Nephron (organoid): ENCODE measurements around the gene CYGB.

Experiments used
- H3K27ac Mint-ChIP-seq, 3 experiments: 2 replicates each; pipeline ENCODE4 v1.8.0; 2020; ENCODE audit warnings: mixed read lengths in 3 of 3, mild to moderate bottlenecking in 2 of 3, moderate library complexity in 1 of 3
- H3K27me3 Mint-ChIP-seq: 2 replicates; pipeline ENCODE4 v1.8.0; 2021; ENCODE audit warnings: low read depth, mild to moderate bottlenecking, moderate library complexity, mixed read lengths
- H3K36me3 Mint-ChIP-seq: 2 replicates; pipeline ENCODE4 v1.8.0; 2020; ENCODE audit warnings: low read depth, mixed read lengths
- H3K4me1 Mint-ChIP-seq: 2 replicates; pipeline ENCODE4 v1.8.0; 2020; ENCODE audit warnings: mixed read lengths
- H3K4me3 Mint-ChIP-seq, 3 experiments: 2 replicates each; pipeline ENCODE4 v1.8.0; 2020; ENCODE audit warnings: mild to moderate bottlenecking in 3 of 3, mixed read lengths in 3 of 3, moderate library complexity in 2 of 3
- H3K9me3 Mint-ChIP-seq: 2 replicates; pipeline ENCODE4 v1.8.0; 2020; ENCODE audit warnings: mixed read lengths
- TF ChIP-seq, protein P1 (sequence below), 3 experiments: fragments of 200-600 bp; sonication (generic); IDR thresholded peaks; one replicate each; pipeline ENCODE4 v1.5.0; 2021; ENCODE audit warnings: antibody characterized with exemption in 3 of 3; ENCODE audit not compliant: unreplicated experiment in 3 of 3

CYGB gene

GRCh38 chr17:76487451-76488192 lies 49.9 kb downstream of the CYGB start:
- H3K27me3 Mint-ChIP-seq, result peaks cover 13% of the 10 kb centered on the region
- H3K4me3 Mint-ChIP-seq, result no peak overlapping the region
- no peaks in the 10 kb centered on the region for H3K36me3 Mint-ChIP-seq
- H3K4me1 Mint-ChIP-seq, result peaks cover 4% of the 10 kb centered on the region
- TF ChIP-seq, protein P1, sequence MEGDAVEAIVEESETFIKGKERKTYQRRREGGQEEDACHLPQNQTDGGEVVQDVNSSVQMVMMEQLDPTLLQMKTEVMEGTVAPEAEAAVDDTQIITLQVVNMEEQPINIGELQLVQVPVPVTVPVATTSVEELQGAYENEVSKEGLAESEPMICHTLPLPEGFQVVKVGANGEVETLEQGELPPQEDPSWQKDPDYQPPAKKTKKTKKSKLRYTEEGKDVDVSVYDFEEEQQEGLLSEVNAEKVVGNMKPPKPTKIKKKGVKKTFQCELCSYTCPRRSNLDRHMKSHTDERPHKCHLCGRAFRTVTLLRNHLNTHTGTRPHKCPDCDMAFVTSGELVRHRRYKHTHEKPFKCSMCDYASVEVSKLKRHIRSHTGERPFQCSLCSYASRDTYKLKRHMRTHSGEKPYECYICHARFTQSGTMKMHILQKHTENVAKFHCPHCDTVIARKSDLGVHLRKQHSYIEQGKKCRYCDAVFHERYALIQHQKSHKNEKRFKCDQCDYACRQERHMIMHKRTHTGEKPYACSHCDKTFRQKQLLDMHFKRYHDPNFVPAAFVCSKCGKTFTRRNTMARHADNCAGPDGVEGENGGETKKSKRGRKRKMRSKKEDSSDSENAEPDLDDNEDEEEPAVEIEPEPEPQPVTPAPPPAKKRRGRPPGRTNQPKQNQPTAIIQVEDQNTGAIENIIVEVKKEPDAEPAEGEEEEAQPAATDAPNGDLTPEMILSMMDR (IDR thresholded peaks at IDR 0.05; ENCODE audit: unreplicated experiment in 3 of 3), result no peak
- H3K27ac Mint-ChIP-seq, result no peak overlapping the region
- no peaks in the 10 kb centered on the region for H3K9me3 Mint-ChIP-seq

DNA sequence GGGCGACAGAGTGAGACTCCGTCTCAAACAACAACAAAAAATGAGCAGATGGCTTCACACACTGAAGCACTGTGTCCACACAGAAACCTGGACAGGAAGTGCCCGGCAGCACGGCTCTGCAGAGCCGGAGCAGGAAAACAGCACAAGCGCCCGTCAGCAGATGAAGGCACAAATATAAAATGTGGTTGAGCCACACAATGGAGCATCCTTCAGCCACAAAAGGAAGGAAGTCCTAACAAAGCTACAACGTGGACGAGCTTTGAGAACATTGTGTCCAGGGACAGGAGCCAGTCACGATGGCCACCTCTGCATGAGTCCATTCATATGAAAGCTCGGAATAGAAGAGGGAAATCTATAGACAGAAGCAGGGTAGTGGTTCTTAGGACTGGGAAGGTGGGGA lies 51.9 kb downstream of the CYGB start:
- no peaks in the 10 kb centered on the region for H3K36me3 Mint-ChIP-seq
- no peak overlapping the region for H3K4me3 Mint-ChIP-seq
- peaks cover 3% of the 10 kb centered on the region for H3K27me3 Mint-ChIP-seq
- no peak overlapping the region for H3K27ac Mint-ChIP-seq
- TF ChIP-seq, protein P1 (IDR thresholded peaks at IDR 0.05; ENCODE audit: unreplicated experiment in 3 of 3), result no peak
- no peaks in the 10 kb centered on the region for H3K9me3 Mint-ChIP-seq
- peaks cover 9% of the 10 kb centered on the region for H3K4me1 Mint-ChIP-seq

DNA sequence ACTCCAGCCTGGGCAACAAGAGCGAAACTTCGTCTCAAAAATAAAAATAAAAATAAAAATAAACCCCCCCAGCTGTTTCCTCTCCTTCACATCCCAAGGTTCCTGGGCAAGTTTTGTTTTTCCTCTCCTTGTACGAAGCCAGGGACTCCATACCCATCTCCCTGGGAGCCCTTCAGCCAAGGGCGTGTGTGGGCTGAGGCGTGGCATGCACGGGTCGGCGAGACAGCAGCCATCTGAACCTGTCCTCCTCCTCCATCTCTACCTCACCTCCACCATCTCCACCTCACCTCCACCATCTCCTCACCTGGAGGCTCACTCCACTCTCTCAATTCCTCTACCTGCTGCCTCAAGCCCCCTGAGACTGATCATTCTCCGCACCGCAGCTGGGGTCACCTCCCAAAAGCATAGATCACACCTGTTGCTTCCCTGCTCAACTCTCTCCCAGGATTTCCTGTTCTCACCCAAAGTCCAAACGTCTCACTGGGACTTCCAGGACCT lies 53.2 kb downstream of the CYGB start:
- Mint-ChIP-seq H3K27ac (no peak overlapping the region), H3K4me3 (no peak overlapping the region), H3K9me3 (no peaks in the 10 kb centered on the region), H3K4me1 (peaks cover 12% of the 10 kb centered on the region), H3K36me3 (no peaks in the 10 kb centered on the region), H3K27me3 (peaks cover 3% of the 10 kb centered on the region)
- TF ChIP-seq, protein P1 (IDR thresholded peaks at IDR 0.05; ENCODE audit: unreplicated experiment in 3 of 3), result no peak

- H3K4me1 Mint-ChIP-seq, result peaks cover 12% of the 10 kb centered on the region
- H3K27me3 Mint-ChIP-seq, result peaks cover 3% of the 10 kb centered on the region
- no peaks in the 10 kb centered on the region for H3K9me3 Mint-ChIP-seq
- peak overlapping the region; percentile 11 to 62 (median 37) for H3K27ac Mint-ChIP-seq
- H3K4me3 Mint-ChIP-seq, result no peak overlapping the region
- TF ChIP-seq, protein P1 (IDR thresholded peaks at IDR 0.05; ENCODE audit: unreplicated experiment in 3 of 3), result no peak
- H3K36me3 Mint-ChIP-seq, result no peaks in the 10 kb centered on the region
Observed at GRCh38 chr17:76481071-76481655, 56.3 kb downstream of the CYGB start.

DNA sequence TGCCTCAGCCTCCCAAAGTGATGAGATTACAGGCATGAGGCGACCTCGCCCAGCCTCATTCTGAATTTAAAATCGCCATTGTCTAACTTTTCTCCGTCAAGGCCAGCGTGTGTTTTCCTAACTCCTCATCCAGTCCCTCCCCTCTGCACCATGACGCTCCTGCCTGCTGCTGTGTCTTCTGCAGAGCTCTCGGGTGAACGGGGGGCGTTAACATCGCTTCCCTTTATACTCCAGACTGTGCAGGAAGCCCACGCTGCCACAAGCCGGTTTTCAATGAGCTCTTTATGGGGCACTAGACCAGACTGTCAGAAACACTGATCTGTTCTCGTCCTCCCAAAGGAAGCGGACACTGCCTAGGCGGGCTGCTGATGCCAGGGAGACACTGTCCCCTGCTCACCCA lies 56.9 kb downstream of the CYGB start:
- no peaks in the 10 kb centered on the region for H3K36me3 Mint-ChIP-seq
- peaks cover 12% of the 10 kb centered on the region for H3K4me1 Mint-ChIP-seq
- TF ChIP-seq, protein P1 (IDR thresholded peaks at IDR 0.05; ENCODE audit: unreplicated experiment in 3 of 3), result no peak
- peaks cover 3% of the 10 kb centered on the region for H3K27me3 Mint-ChIP-seq
- no peak overlapping the region for H3K4me3 Mint-ChIP-seq
- no peaks in the 10 kb centered on the region for H3K9me3 Mint-ChIP-seq
- H3K27ac Mint-ChIP-seq, result peak overlapping the region; percentile 11 to 62 (median 37)
